Glomerular visceral epithelial cell (primary cell): ENCODE results near the gene TRABD2B.

Experiments used
- DNase-seq: peaks from one replicate; pipeline ENCODE4 v3.0.0-alpha.2; 2016; ENCODE audit errors: extremely low spot score

Gene TRABD2B

DNA sequence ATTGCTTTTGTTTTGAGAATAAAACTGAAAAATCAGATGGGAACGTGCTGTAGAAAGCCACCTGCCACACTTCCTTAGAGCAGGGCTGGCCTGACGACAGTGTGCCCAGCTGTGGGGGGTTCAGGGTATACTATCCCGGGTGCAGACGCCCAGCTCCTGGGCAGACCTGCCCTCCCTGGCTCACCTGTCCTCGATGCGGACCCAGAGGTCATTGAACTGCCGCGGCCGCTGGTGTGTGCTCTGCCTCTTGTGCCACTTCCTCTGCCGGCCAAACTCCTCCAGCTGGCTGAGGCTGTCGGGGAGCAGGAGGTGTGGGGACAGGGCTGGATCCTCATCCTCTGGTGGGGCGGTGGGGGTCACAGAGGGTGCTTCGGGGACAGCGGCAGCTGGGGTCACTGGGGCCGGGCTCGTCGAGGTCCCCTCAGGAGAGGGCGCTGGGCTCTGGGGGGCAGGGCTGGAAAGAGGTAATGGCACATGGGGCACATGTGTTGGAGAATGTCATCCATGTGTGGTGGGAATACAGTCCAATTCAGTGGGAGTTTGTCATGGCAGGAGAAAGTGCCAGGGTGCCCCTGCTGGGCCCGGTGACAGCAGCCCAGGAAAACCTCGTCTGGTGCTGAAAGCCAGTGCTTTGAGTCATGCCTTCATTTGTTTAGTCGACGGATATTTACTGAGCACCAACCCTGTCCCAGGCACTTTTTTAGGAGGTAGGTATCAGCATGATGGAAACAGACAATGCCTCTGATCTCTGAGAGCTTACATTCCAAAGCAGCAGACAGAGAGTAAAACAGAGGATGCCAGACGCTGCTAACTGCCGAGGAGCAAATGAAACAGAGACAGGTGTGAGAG is 222.0 kb downstream of the TRABD2B start:
- DNase-seq: no peak

DNA sequence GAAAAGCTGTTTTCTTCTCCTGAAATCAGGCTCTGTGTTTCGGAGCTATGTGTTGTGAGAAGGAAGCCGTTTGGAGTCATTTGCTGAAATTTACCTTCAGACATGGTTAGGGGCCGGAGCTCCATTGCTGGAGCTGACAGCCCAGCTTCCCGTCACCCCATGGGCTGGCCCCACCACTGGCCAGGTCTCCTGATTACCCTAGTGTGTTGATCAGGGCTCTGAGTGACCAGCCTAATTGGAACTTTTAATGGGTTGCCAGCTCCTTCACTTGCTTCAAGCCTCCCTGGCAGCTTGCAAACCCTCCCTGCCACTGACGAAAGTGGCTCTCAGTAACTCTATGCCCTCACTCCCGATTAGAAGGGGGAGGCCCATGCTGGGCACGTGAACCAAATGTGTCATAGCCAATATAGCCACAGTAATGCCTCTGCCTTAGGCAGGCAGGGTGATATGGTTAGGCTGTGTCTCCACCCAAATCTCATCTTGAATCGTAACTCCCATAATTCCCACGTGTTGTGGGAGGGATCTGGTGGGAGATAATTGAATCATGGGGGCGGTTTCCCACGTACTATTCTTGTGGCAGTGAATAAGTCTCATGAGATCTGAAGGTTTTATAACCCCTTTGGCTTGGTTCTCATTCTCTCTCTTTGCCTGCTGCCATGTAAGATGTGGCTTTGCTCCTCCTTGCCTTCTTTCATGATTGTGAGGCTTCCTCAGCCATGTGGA is 224.1 kb downstream of the TRABD2B start:
- no peak for DNase-seq

GRCh38 chr1:47772281-47772680 is 224.9 kb downstream of the TRABD2B start:
- no peak for DNase-seq

- DNase-seq: no peak
Observed at GRCh38 chr1:47771751-47772150, 225.4 kb downstream of the TRABD2B start.

GRCh38 chr1:47769983-47770382 is 227.2 kb downstream of the TRABD2B start:
- no peak for DNase-seq

- no peak for DNase-seq
Observed at GRCh38 chr1:47769295-47769694, 227.9 kb downstream of the TRABD2B start.

GRCh38 chr1:47767741-47768100 is 229.5 kb downstream of the TRABD2B start:
- DNase-seq: no peak

GRCh38 chr1:47766832-47767740 is 230.1 kb downstream of the TRABD2B start:
- DNase-seq: no peak

DNA sequence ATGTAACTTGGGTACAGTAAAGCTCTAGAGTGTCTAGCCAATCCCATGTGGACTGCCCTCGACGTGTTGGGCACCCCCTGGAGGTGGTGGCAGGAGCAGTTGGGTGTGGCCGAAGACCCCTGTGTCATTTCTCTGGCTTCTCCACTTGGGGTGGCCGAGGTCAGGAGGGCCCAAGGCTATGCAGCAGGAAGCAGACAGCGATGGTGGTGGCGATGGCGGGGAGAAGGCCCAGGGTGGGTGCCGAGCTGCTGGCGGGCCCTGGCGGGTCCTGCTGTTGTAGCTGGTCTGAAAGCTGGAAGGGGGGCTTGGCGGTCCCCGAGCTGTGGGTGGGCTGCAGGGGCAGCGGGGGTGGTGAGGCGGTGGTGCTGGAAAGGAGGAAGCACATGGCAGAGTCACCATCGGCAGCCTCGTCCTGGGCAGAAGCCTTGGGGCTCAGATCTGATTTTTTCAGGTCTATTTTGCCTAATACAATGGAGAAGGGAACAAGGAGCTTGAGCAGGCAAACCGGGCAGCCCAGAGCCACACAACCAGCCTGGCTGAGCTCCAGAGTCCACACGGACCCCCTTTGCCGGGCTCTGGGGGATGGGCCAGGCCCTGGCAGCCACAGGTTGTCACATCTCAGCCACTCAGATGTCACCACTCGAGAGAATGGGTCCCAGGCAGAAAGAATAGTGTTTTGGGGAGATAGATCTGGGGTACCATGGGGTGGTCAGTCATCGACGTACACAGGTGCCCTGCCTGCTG is 231.3 kb downstream of the TRABD2B start:
- no peak for DNase-seq

DNA sequence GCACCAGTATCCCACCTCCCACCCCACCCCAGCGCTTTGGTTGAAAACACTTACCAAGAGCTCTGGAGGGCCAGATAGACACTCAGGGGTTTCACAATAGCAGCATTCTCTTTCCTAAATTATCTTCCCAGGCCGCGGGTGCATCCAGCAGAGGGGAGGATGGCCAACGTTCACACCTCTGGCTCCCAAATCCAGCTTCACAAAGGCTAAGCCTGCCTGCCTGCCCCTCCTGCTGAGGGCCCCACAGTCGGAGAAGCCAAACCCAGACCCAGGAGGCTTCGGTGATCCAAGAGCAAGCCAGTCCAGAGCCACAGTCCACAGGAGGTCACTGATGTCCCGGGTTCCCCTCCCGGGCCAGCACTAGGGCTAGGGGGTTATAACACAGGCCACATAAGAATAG is 231.9 kb downstream of the TRABD2B start:
- DNase-seq: no peak

- DNase-seq: no peak
Observed at GRCh38 chr1:47764461-47765046, 232.6 kb downstream of the TRABD2B start.

DNA sequence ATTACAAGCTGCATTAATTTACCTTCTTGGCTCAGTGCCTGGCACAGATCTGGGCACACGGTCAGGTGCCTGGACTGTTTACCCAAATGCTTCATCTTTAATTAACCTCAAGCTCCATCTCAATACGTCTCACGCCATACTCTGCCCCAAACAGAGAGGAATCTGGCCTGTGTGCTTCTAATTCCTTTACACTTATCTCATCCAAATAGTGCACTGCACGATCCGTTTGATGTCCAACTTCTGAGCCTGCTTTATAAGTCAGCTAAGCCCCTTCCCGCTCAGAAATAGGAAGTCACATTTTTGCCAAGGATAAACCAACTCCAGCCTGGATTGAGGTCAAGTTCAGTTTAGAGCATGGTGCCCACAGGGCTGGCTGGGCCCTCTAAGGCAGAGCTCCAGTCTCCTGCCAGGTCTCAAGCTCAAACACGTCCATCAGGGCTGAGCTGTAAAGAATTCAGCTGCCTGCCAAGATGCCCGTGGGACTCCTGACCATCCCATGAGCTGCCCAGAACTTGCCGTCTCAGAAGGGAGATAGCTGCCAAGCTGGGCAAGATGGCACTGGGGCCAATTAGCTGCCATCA is 233.5 kb downstream of the TRABD2B start:
- DNase-seq: no peak

DNA sequence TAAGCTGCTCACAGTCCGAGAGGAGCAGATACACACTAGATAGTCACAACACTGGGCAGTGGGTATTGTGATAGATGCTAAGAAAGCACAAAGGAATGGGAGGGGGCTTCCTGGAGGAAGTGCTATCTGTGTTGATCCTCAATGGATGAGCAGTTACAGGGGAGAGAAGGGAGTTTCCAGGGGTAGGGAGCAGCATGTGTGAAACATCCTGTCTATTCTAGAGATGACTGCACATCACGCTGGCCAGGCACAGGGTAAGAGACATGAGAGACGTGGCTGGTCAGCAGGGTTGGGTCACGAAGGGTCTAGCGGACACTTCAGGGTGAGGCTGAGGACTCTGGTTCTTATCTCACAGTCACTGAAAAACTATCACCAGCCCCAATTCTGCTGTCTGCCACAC is 235.2 kb downstream of the TRABD2B start:
- no peak for DNase-seq

- no peak for DNase-seq
Observed at GRCh38 chr1:47761201-47761930, 235.8 kb downstream of the TRABD2B start.

DNA sequence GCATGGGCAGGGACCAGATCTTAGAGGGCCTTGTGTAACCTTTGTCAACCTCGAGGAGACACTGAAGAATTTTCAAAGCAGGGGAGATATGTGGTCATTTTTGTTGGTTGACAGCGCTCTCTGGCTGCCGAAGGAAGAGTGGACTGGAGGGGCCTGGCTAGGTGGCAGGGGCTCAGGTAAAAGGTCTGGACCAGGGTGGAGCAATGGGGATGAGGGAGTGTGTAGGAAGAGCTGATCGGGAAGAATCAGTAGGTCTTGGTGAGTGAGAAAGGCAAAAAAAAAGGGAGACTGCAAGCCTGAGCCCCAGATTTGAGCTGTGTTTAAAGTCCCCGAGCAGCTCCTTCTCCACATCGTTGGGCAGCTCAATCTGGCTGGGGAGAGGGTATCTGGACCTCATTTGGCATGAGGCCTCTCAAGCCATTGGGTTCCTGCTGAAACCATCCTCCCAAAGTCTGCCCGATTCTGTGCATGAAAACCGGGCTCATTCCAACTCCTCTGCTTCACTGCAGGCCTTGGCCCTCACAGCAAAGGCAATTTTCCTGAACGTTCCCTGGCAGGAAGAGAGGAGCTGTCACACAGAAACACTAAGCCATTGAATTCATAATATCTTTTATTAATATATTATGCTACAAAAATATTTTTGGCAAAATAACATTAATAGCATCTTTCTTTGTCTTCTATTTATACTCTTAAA is 237.1 kb downstream of the TRABD2B start:
- no peak for DNase-seq

DNA sequence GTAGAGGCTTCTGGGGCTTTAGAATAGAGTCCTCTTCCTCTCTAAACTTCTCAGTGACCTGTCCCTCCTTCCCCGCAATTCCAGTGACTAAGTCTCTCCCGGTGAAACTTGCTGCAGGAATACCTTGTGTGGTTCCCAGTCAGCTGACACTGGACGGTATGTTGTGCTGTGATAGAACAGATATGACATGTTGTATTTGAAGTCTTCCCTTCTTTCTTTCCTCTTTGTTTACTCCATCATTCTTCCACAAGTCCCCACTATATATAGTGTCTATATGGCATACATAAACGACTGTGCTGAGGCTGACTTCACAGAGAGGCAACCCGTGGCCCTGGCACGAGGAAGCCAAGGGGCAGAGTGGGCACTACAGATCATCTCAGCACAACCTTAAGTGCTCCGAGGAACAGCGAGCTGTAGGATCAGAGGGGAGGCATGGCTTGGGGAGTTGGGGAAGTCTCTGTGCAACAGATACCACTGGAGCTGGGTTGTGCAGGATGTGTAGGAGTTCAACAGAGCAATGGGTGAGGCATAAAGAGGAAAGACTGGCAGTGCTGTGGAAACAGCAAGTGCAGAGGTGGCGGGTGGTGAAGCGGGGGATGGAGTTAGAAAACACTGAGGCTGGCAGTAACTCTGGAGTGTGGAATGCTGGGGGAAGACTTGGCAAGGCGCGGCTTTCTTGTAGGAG is 237.8 kb downstream of the TRABD2B start:
- DNase-seq: no peak

DNA sequence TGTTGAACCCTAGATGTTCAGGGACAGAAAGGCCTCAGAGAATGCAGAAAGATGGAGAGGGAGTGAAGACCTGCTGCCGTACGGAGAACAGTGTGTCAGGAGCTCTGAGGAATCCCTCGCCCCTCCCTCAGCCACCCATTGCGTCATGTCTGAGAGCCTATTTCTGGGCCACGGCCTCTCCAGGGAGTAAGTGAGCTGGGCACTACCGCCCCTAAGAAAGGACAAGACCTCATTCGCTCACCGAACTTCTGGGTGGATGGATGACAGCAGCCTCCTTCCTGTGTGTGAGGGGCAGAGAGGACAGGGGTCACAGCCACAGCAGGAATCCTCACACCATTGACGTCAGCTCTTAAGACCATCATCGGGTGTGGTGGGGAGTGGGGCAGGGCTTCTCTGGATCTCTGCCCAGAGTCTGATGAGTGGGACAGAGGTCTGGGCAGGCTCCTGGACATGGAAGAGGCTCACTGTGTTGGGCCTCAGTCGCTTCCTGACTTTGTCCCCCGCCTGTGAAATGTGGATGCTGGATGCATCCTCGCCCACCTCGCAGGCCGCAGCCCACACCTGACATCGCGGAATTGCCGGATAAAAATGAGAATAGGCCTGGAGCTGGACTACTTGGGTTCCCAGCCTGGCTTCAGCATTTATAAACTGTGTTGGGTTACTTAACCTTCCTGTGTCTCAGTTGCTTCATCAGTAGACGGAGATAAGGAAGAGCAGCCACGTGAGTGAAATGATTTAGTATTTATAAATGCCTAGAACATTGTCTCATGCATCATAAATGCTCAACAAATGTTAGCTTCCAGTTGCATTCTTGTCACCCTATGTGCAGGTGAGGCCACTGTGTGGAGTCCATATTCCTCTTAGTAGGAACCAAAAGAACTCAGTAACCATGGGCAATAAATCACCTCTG is 238.6 kb downstream of the TRABD2B start:
- no peak for DNase-seq
